Gastroesophageal sphincter (tissue), 2 donors: ENCODE results near the gene FOXQ1.

Experiments used
- EP300 ChIP-seq: sonication (generic); formaldehyde crosslinking; IDR thresholded peaks from one replicate; pipeline ENCODE4 v1.6.1; 2017; ENCODE audit warnings: antibody characterized with exemption, mild to moderate bottlenecking
- POLR2AphosphoS5 ChIP-seq: sonication (generic); formaldehyde crosslinking; IDR thresholded peaks from one replicate; pipeline ENCODE4 v1.6.1; 2017; ENCODE audit warnings: antibody characterized with exemption

GRCh38 chr6:1315560-1316386, 3.9 kb downstream of the FOXQ1 start:
- TF ChIP-seq EP300 (no peak), POLR2AphosphoS5 (no peak)
